NAMALWA (cell line): ENCODE results near the gene HIF3A.

Source experiments
- DNase-seq: peaks from one replicate; pipeline ENCODE4 v3.0.0-alpha.2; 2015; ENCODE audit warnings: low spot score

HIF3A gene

DNA sequence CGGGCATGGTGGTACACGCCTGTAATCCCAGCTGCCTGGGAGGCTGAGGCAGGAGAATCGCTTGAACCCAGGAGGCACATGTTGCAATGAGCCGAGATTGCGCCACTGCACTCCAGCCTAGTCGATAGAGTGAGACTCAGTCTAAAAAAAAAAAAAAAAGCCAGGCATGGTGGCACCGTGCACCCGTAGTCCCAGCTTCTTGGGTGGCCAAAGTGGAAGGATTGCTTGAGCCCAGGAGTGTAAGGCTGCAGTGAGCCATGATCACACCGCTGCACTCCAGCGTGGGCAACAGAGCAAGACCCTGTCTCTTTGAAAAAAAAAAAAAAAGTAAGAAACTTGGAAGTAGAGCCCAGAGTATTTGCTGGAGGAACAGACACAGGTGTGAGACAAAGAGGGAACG lies 88.8 kb downstream of the HIF3A start:
- DNase-seq, result no peak

DNA sequence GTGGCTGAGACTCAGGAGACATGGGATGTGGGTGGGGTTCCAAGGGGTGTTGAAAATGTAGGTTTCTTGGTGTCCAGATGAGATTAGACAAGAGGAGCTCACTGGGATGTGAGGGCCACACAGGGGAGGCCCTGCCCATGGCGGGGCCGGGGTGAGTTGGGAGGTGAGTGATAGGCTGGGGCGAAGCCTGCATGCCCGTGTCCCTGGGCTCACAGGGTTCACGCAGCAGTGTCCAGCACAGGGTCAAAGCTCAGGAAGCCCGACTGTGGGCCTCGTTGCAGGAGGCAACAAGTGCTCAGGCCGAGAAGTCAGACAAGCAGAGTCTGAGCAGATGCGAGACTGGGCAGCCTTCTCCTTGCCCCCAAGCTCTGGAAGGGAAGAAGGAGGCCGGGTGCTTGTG lies 89.3 kb downstream of the HIF3A start:
- no peak for DNase-seq

DNA sequence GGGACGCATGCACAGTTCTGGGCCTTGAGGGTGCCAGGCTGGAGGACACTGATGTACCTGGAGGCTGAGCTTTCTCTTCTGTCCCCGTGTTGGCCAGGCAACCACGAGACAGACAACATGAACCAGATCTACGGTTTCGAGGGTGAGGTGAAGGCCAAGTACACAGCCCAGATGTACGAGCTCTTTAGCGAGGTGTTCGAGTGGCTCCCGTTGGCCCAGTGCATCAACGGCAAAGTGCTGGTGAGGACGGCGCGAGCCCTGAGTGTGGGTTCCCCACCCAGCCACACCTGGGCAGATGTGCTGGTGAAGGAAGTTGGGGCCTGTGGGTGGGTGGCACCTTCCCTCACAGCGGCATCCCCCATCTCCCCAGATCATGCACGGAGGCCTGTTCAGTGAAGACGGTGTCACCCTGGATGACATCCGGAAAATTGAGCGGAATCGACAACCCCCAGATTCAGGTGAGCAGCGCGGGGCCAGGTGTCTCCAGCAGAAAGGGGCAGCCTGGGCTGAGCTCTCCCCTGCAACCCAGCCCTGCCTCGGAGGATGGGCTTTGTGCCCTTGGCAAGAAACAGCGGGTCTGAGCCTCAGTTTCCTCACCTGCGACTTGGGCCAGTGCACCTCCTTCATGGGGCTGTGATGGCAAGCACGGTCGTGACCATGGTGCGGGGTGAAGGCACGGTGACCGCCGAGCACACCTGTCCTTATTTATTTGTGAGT lies 90.3 kb downstream of the HIF3A start:
- no peak for DNase-seq

DNA sequence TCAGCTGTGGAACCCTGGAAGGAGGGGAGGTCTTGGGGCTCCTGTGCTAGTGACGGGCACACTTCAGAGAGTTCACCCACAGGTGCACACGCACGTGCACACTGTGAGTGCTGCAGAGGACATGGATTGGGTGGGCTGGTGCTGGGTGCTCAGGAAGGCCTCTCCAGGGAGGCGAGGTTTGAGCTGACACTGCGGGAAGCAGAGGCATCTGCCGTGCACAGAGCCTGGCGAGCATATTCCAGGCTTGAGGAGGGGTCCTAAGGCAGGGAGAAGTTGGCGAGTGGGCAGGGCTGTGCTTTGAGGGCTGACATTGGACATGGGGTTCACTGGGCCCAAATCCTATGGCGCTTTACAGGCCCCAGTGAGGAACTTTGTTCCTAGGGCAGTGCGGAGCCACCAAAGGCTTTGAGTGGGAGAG lies 90.9 kb downstream of the HIF3A start:
- DNase-seq, result no peak

DNA sequence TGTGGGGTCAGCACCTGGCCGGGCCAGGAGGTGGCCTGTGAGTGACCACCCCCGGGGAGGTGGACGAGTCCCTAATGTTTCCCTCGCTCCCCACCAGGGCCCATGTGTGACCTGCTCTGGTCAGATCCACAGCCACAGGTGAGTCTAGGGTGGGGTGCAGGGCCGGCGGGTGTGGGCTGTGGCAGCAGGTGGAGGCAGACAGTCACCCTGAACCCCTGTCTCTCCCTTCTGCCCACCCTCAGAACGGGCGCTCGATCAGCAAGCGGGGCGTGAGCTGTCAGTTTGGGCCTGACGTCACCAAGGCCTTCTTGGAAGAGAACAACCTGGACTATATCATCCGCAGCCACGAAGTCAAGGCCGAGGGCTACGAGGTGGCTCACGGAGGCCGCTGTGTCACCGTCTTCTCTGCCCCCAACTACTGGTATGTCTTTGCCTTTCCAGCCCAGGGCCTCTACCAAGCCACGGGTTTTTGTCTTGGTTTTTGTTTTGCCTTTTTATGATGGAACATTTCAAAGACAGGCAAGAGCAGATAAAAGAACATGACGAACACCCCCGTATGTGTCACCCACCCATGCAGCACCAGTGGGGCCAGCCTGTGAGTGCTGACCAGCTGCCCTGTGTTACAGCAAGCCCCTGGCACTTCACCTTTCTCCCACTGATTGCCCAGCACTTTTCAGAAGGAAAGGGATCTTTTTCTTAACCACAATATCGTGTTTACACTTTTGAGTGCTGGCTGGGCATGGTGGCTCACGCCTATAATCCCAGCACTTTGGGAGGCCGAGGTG lies 91.7 kb downstream of the HIF3A start:
- no peak for DNase-seq

DNA sequence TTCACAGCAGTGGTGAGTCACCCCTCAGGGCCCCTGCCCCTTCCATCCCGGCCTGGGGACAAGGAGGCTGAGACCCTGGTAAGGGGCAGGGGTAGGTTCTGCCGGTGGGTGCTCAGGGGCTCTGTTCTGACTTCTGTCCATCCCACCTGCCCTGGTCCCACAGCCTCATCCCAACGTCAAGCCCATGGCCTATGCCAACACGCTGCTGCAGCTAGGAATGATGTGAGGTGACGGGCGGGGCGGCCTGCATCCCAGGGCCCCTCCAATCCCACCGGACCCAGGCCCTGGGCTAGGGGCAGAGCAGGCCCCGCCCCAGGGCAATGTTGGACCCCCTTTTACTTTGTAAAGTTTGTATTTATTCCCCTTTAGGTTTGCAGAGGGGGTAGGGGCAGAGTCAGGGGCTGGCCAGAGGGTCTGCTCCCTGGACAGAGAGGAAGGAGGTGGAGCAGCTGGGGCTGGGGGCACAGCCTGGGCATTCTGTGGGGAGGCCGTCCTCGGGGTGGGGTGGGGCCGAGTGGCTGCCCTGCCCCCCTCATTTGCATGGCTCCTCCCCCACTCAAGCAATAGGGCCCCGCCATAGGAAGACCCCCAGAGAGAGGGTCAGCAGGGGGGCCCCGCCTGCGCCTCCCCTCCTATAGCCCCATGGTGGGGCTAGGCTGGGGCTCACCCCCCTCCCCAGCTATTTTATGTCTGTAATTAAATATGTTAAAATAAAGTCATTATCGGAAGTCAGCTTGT lies 93.4 kb downstream of the HIF3A start:
- DNase-seq, result no peak

DNA sequence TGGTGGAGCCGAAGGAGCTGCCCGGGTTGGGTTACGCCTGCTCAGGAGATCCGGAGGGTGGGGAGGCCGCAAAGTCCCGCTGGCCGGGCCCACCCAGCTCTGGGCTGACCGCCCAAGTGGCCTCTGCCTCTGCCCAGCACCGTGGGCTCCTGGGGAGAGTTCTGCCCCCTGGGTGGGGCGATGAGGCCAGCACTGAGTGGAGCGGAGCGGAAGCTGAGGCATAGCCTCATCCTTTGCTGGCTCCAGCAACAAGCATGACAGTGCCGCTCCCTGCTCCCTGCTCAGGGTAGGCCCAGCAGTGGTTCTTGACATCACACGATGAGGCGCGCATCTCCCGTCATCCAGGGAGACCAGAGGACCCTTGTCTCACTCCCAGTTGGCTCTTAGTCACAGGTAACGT lies 94.0 kb downstream of the HIF3A start:
- DNase-seq, result no peak

DNA sequence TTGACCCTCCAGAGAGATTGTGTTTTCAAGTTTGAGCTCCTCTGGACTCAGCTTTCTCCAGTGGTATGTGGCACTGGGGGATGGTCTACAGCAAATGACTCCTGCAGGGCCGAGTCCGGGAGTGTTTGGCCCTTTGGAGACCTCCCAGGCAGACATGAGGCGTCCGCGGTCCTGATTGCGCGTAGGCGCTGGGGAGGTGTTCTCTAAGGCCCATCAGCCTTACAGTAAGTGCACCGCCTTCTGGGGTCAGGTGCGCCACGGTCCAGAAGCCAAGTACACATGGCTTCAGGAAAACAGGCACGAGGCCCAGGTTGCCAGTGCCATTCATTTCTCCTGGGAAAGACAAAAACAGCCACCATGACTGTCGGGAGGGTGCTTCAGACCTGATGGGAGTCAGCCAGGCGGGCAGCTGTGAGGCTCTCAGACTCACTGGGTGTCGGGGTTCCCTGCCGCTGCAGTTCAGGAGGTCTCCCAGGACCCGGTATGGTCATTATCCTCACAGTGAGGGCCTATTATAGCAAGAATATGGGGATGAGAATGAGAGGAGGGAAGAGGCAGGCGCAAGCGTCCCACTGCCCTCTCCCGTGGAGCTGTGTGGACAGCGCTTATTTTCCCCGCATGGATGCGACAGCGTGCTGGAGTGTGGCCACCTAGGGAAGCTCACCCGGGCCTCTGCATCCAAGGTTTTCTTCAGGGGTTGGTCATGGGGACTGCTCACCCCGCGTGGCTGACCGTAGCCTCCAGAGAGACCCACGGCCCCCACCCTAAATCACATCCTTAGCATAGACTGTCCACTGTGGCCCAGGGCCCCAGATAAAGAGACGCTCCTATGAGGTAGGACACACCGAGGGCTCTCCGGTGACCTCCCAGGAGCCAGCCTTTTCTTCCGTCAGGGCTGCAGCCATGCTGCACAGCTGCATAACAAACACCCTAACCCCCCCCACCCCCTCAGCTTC lies 94.7 kb downstream of the HIF3A start:
- no peak for DNase-seq

DNA sequence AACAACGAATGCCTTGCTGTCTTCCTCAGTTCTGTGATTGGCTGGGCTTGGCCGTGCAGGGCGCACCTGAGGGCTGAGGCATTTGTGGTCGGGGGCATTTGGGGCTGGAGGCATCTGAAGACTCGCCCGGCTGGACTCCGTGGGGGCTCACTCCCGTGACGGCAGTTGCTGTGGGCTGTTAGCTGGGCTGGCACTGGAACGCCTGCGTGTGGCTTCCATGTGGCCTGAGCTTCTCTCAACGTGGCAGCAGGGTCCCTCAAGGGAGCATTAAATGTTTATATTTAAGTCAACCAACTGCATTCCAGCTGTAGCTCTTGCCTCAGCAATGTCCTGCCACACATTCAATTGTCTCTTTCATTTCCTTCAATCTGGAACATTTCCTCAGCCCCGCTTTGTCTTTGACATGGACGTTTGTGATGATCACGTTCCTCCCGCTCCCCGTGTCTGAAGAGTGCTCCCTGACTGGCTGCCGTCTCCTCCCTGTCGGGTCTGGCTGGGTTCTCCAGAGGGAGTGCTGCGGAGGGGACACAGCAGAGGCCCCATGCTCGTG lies 95.5 kb downstream of the HIF3A start:
- DNase-seq, result no peak

DNA sequence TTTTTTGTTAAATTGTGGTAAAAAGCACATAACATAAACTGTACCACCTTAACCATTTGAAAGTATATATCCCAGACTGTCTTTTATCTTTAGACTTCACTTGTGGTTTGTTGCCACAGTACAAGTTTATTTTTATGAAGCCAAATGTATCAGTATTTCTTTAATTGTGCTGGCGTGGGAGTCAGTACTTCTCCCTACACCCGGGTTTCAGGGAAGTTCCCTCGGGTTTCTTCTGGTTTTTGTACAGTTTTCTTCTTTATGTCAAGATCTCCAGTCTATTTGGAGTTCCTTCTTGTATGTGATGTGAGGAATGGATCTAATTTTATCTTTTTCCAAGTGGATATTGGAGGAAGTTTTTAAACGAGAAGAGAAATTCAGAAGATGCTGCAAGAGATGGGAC lies 96.0 kb downstream of the HIF3A start:
- DNase-seq, result no peak
